Stimulated activated CD4-positive, alpha-beta T cell treated with anti-CD3 and anti-CD28 coated beads, Interleukin-2, amount 100 ng/mL, for 4 hours (primary cell): Measurements from ENCODE around the gene GALNT17.
"Not testable (repeated sequence)": the region's sequence is repeated elsewhere in the genome, so short reads cannot be mapped to it uniquely, and the experiment has no call there.

Source experiments
- DNase-seq: peaks from one replicate; pipeline ENCODE4 v3.0.0-alpha.2; 2020; ENCODE audit warnings: low read depth

The GALNT17 gene

GRCh38 chr7:71560354-71560995 is 428.5 kb downstream of the GALNT17 start:
- no peak for DNase-seq

- DNase-seq = no peak
Measured at GRCh38 chr7:71563276-71563675, 431.3 kb downstream of the GALNT17 start.

DNA sequence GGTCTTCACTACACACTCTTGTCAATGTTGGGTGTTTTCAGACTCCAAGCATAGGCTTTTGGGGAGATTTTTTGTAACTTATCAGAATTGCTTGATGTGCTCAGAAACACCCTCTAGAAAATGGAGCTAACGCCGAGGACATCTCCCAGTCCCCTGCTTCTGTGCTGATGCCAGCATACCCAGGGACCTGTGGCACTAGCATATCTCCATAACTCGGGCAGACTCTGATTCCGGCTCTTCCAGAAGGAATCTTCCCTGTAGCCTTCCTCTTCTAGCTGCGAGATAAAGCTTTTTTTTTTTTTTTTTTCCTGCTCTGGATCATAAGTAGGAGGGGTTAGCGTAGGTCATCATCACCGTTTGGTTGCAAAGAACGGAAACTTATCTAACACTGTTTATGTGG is 434.4 kb downstream of the GALNT17 start:
- DNase-seq = no peak

- no peak for DNase-seq
Measured at GRCh38 chr7:71566991-71567390, 435.0 kb downstream of the GALNT17 start.

GRCh38 chr7:71574153-71574860 is 442.4 kb downstream of the GALNT17 start:
- DNase-seq = no peak

DNA sequence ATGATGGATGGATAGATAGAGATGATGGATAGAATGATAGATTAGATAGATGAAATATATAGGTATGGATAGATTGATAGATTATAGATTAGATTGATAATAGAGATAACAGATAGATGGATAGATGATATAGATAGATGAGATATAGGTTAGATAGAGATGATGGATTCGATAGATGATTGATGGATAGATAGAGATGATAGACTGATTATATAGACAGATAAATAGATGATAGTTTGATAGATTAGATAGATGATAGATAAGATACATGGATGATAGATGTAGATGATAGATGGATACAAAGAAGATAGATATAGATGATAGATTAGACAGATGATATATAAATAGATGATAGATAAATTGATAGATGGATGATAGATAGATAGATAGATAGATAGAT is 448.1 kb downstream of the GALNT17 start:
- no peak for DNase-seq

GRCh38 chr7:71584256-71584655 is 452.3 kb downstream of the GALNT17 start:
- no peak for DNase-seq

GRCh38 chr7:71591876-71592275 is 459.9 kb downstream of the GALNT17 start:
- DNase-seq = no peak

DNA sequence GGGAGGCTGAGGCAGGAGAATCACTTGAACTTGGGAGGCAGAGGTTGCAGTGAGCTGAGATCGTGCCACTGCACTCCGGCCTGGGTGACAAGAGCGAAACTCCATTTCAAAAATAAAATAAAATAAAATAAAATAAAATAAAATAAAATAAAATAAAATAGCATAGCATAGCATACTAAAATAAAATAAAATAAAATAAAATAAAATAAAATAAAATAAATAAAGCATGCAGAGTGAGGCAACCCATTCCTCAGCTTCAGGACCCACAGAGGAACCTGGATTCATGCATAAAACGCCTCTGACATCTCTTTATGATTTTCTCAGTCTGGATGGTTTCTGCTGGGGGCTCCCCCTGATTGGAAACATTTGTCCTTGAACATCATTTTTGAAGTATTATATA is 460.4 kb downstream of the GALNT17 start:
- DNase-seq = not testable (repeated sequence)

DNA sequence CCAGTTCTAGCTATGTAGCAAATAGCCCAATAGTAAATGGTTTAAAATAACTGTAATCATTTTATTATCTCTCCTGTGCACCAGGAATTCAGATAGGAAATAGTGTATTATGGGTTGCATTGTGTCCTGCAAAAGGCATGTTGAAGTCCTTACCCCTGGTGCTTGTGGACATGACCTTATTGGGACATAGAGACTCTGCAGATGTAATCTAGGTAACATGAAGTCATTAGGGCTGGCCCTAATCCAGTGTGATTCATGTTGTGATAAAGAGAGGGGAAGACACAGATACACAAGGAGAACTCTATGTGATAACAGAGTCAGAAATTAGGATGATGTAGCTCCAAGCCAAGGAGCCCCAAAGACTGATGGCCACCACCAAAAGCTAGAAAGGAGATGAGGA is 462.8 kb downstream of the GALNT17 start:
- no peak for DNase-seq

- no peak for DNase-seq
Measured at GRCh38 chr7:71595176-71595575, 463.2 kb downstream of the GALNT17 start.

DNA sequence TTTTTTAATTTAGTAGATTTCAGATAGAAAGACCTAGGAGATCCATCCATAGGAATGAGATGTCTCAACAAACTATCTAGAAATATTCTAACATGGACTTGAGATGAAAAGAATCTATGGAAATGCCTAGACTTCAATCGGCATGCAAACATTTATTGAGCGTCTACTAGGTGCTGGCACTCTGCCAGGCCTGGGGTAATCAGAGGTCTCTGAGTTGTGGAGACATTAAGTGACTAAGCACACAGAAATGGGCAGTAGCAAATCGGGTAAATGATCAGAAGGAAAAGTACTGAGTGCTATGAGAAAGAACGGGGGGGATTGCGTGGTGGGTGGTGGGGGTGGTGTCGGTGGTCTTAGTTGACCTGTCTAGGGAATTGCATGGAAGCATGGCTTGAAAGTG is 466.6 kb downstream of the GALNT17 start:
- DNase-seq = no peak

- DNase-seq = no peak
Measured at GRCh38 chr7:71601851-71602250, 469.9 kb downstream of the GALNT17 start.

GRCh38 chr7:71604818-71605414 is 473.0 kb downstream of the GALNT17 start:
- no peak for DNase-seq

GRCh38 chr7:71611986-71612385 is 480.0 kb downstream of the GALNT17 start:
- no peak for DNase-seq

- no peak for DNase-seq
Measured at GRCh38 chr7:71612911-71613310, 481.0 kb downstream of the GALNT17 start.

GRCh38 chr7:71613313-71613712 is 481.4 kb downstream of the GALNT17 start:
- no peak for DNase-seq

DNA sequence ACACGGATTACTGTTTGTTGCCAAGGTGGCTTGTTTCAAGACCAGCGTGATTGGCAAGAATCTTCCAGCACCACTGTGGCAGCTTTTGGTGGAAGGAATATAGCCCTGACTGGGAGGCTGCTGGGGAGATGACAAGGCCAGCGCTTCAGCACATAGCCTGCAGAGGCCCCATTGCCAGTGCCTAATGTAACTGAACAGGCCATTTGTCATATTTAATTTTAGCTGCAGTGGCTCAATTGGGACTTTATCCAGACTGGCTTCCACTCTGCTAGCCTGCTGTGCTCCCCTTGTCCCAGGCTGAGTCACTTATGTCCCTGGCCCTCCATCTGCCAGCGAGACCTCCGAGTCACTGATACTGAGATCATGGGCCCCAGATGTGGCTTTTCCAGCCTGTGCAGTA is 483.1 kb downstream of the GALNT17 start:
- no peak for DNase-seq

GRCh38 chr7:71616217-71616616 is 484.3 kb downstream of the GALNT17 start:
- no peak for DNase-seq

- DNase-seq = no peak
Measured at GRCh38 chr7:71618278-71618677, 486.3 kb downstream of the GALNT17 start.

GRCh38 chr7:71625545-71625944 is 493.6 kb downstream of the GALNT17 start:
- no peak for DNase-seq

DNA sequence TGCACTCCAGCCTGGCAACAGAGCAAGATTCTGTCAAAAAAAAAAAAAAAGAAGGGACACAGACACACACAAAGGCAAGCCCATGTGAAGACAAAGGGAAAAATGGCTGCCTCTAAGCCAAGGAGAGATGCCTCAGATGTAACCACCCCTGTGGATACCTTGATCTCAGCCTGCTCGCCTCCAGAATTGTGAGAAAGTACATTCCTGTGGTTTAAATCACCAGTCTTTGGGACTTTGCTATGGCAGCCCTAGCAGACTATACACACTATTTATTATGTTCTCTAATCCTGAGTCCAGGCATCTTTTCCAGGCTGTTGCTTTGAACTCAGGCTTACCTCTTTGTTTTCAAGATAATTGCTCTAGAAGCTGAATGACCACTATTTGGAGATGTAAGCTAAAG is 494.3 kb downstream of the GALNT17 start:
- no peak for DNase-seq

- no peak for DNase-seq
Measured at GRCh38 chr7:71627651-71628050, 495.7 kb downstream of the GALNT17 start.

DNA sequence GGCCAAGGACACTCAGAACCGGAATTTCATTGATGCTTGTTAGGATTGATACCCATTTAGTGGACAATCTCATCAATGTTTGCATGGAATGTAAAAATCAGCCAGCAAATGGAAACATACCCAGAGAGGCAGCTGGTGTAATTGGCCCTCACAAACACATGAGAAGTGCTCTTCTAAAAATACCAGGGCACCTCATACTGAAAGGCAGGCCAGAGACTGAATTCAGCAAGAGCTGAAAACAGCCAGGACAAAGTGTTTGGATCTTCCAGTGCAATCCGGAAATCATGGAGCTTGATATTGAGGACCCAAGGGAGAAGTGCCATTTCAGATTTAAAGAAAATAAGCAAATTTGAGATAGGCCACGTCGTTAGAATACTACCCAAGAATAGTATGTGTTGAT is 498.6 kb downstream of the GALNT17 start:
- DNase-seq = no peak
